Skeletal muscle tissue (tissue), 4 donors: ENCODE results near the gene JAKMIP1. TPM values are rescaled to one million over a fixed set of nuclear protein-coding genes. Genes with fewer than 3 reads are reported as not detected.

Source experiments
- H3K27ac ChIP-seq: one replicate; pipeline ENCODE4 v1.7.0; 2013; ENCODE audit warnings: mild to moderate bottlenecking, low read depth, low read length, inconsistent platforms
- H3K27me3 ChIP-seq, 3 donors: one replicate each; pipeline ENCODE4 v1.7.0; 2013; ENCODE audit warnings: low read length in 3 of 3; ENCODE audit not compliant: control insufficient read depth in 3 of 3, insufficient read depth in 3 of 3
- H3K36me3 ChIP-seq, 3 donors: one replicate each; pipeline ENCODE4 v1.7.0; 2013; ENCODE audit warnings: low read length in 3 of 3; ENCODE audit not compliant: control insufficient read depth in 3 of 3, insufficient read depth in 3 of 3
- H3K4me1 ChIP-seq, 3 donors: one replicate each; pipeline ENCODE4 v1.7.0; 2013; ENCODE audit warnings: low read length in 3 of 3, mild to moderate bottlenecking in 3 of 3; ENCODE audit not compliant: control insufficient read depth in 3 of 3, insufficient read depth in 3 of 3
- H3K4me3 ChIP-seq, 3 donors: one replicate each; pipeline ENCODE4 v1.7.0; 2013; ENCODE audit warnings: low read length in 3 of 3
- H3K9ac ChIP-seq, 3 donors: one replicate each; pipeline ENCODE4 v1.7.0; 2013; ENCODE audit warnings: low read length in 3 of 3, mild to moderate bottlenecking in 3 of 3, moderate library complexity in 2 of 3, low read depth in 1 of 3
- H3K9me3 ChIP-seq, 3 donors: one replicate each; pipeline ENCODE4 v1.7.0; 2013; ENCODE audit warnings: low read length in 3 of 3; ENCODE audit not compliant: control insufficient read depth in 3 of 3
- total RNA-seq: library from RNA; depleted of rRNA; stranded (reverse); fragments of >200 nt; gene quantifications from one replicate; pipeline ENCODE4 v1.2.3, GENCODE V29; 2014
- donor health status: Osteomylitis.

JAKMIP1 gene
- total RNA-seq, 1 donor from 2014 or later, result not detected

DNA sequence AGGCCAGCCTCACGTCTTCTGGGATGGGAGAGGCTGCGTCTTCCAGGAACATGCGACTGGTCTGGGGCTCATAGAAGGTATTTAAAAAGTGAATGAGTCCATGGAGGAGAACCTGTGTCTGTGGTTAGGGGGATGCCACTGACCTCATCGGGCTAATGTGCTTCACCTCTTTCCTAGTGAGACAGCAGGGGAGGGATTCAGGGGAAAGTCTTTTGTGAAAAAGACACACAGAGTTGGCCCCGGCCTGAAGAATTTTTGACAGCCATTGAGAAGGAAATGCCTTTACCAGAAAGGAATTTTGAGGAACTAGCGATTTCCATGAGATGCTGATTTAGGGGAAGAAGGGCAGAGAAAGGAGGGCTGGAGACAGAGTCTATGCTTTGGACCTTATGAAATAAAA, 171.1 kb downstream of the JAKMIP1 start:
- no peak overlapping the region for H3K4me3 ChIP-seq
- no peaks in the 10 kb centered on the region for H3K36me3 ChIP-seq
- H3K9me3 ChIP-seq, result no peaks in the 10 kb centered on the region
- H3K27me3 ChIP-seq, result peaks cover 0 to 22% (median 0%) of the 10 kb centered on the region in 3 donors
- H3K27ac ChIP-seq, result no peak overlapping the region
- peaks cover 0 to 2% (median 0%) of the 10 kb centered on the region in 3 donors for H3K4me1 ChIP-seq
- H3K9ac ChIP-seq, result no peak overlapping the region

GRCh38 chr4:6028168-6028567, 172.2 kb downstream of the JAKMIP1 start:
- Histone ChIP-seq H3K4me3 (no peak overlapping the region), H3K9me3 (no peaks in the 10 kb centered on the region), H3K27ac (no peak overlapping the region), H3K9ac (no peak overlapping the region), H3K27me3 (peaks cover 4 to 32% (median 9%) of the 10 kb centered on the region in 3 donors), H3K4me1 (peaks cover 0 to 2% (median 0%) of the 10 kb centered on the region in 3 donors), H3K36me3 (no peaks in the 10 kb centered on the region)

DNA sequence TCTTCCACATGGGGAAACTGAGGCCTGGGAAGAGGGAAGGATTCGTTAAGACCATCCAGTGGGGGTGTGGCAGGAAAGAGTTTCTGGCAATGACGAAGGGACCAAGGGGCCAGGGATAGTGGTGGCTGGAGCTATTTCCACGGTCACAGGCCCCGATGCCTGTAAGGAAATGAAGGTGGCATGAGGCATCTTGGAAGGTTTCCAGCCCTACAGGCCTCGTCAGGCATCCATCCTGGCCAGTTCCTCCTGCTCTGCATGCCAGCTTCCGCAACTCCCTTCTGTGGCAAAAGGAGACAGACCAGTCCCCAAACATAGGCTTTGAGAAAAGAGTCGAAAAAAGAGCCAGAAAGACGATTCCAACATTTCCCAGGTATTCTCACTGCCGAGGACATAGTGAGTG, 173.0 kb downstream of the JAKMIP1 start:
- Histone ChIP-seq H3K27me3 (peaks cover 8 to 37% (median 9%) of the 10 kb centered on the region in 3 donors), H3K9me3 (no peaks in the 10 kb centered on the region), H3K27ac (no peak overlapping the region), H3K36me3 (no peaks in the 10 kb centered on the region), H3K4me1 (no peaks in the 10 kb centered on the region), H3K4me3 (no peak overlapping the region), H3K9ac (no peak overlapping the region)

- H3K36me3 ChIP-seq, result no peaks in the 10 kb centered on the region
- H3K9ac ChIP-seq, result no peak overlapping the region
- H3K27me3 ChIP-seq, result peaks cover 8 to 48% (median 24%) of the 10 kb centered on the region in 3 donors
- H3K9me3 ChIP-seq, result no peaks in the 10 kb centered on the region
- no peak overlapping the region for H3K27ac ChIP-seq
- no peak overlapping the region for H3K4me3 ChIP-seq
- H3K4me1 ChIP-seq, result no peaks in the 10 kb centered on the region
These were observed 175.9 kb downstream of the JAKMIP1 start for GRCh38 chr4:6024313-6024960.

GRCh38 chr4:6023731-6024130, 176.6 kb downstream of the JAKMIP1 start:
- Histone ChIP-seq H3K9ac (no peak overlapping the region), H3K36me3 (no peaks in the 10 kb centered on the region), H3K4me1 (no peaks in the 10 kb centered on the region), H3K27me3 (peaks cover 8 to 55% (median 29%) of the 10 kb centered on the region in 3 donors), H3K4me3 (no peak overlapping the region), H3K9me3 (no peaks in the 10 kb centered on the region), H3K27ac (no peak overlapping the region)

DNA sequence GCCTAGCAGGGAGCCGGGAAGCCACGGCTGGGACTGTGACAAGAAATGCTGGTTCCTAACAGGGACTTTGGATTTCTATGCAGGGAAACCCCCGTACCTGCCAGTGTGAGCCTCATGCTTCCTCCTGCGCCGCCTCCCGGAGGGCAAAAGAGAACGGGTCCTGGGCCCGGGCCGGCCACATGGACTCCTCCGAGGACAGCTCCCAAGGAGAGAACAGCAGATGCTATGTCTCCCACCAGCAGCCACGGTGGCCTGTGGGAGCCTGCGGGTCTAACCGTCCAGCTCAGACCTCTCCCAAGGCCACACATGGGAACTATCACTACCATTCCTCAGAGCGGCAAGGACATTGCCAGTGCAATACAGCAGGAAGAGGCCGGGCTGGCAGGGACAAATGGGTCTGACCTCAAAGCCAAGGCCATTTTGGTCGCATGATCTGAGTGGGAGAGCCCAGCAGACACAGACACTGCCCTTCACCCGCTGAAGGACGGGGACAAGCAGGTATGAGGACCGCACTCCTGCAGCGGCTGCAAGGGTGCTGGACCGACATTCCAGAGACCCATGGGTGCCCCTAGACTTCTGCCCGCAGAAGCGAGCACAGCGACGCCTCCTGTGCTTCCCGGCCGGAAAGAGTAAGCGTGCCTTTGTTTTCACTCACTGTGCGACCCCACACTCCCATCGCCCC, 177.6 kb downstream of the JAKMIP1 start:
- H3K4me3 ChIP-seq, result no peak overlapping the region
- H3K27me3 ChIP-seq, result peaks cover 8 to 52% (median 33%) of the 10 kb centered on the region in 3 donors
- no peaks in the 10 kb centered on the region for H3K36me3 ChIP-seq
- no peaks in the 10 kb centered on the region for H3K9me3 ChIP-seq
- no peak overlapping the region for H3K27ac ChIP-seq
- H3K4me1 ChIP-seq, result no peaks in the 10 kb centered on the region
- no peak overlapping the region for H3K9ac ChIP-seq

DNA sequence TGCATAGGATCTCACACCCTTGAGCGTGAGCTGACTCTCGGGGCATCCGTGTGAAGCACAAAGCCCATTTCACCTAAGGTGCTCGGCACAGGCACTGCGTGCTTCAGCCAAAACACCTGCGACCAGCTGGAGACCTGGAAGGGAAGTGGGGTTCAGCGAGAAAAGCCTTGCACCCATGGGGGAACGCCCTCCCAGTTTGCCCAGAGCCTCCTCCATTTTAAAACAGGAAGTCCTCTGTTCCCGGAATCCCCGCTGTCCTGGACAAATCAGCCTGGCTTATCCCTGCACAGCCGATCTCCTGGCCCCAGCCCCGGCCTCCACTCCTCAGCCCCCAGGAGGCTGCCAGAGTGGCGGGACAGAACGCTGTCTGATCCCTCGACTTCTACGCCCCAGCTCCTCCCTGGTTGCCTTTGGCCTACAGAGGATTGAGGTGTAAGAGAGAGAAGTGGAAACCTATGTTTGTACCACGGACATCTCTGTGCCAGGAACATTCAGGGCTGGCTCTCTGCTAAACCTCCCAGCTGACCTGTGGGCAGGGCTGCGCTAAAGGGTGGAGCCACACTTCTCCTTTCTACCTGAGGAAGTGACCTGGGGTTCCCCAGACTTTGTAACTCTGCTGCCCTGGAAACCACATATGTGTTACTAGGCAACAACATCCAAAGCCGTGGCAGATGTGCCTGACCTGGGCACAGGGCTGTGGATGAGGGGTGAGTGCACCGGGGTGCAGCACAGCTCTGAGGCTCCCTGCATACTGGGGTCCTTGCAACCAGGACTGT, 178.3 kb downstream of the JAKMIP1 start:
- Histone ChIP-seq H3K4me3 (no peak overlapping the region), H3K27ac (no peak overlapping the region), H3K27me3 (peaks cover 8 to 55% (median 34%) of the 10 kb centered on the region in 3 donors), H3K9me3 (no peaks in the 10 kb centered on the region), H3K36me3 (no peaks in the 10 kb centered on the region), H3K9ac (no peak overlapping the region), H3K4me1 (no peaks in the 10 kb centered on the region)

DNA sequence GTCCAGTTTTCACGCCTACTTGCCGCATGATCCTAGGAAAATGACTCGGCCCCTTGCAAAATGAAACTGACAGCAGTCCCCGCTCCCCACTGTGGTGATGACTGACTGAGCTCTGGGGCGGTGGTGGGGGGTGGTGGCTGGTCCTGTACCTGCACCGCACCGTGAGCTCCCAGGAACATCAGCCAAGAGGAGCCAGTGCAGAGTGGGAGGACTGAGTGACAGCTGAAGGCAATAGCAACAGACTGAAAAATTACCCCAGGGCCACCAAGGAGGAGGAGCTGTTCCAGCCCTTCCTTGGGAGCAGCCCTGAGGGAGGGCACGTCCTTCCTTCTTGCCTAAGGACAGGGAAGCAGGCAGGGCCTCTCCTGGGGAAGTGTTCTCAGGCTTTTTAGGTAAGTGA, 179.7 kb downstream of the JAKMIP1 start:
- H3K27ac ChIP-seq, result no peak overlapping the region
- no peaks in the 10 kb centered on the region for H3K9me3 ChIP-seq
- no peak overlapping the region for H3K9ac ChIP-seq
- no peaks in the 10 kb centered on the region for H3K4me1 ChIP-seq
- H3K36me3 ChIP-seq, result no peaks in the 10 kb centered on the region
- H3K4me3 ChIP-seq, result no peak overlapping the region
- peaks cover 8 to 49% (median 34%) of the 10 kb centered on the region in 3 donors for H3K27me3 ChIP-seq

GRCh38 chr4:6019316-6020263, 180.8 kb downstream of the JAKMIP1 start:
- H3K4me1 ChIP-seq, result no peaks in the 10 kb centered on the region

More at GRCh38 chr4:6019316-6020263, 180.8 kb downstream of the JAKMIP1 start:
- H3K36me3 ChIP-seq, result no peaks in the 10 kb centered on the region
- no peak overlapping the region for H3K27ac ChIP-seq
- no peak overlapping the region for H3K4me3 ChIP-seq
- H3K9ac ChIP-seq, result no peak overlapping the region
- H3K27me3 ChIP-seq, result peaks cover 8 to 44% (median 34%) of the 10 kb centered on the region in 3 donors
- H3K9me3 ChIP-seq, result no peaks in the 10 kb centered on the region
